ENCODE results near the gene TUBB1. TPM values are rescaled to one million over a fixed set of nuclear protein-coding genes. Genes with fewer than 3 reads are reported as not detected.

TUBB1 gene
- total and polyA plus RNA-seq, 2 of the 13 experiments (the other 11 are each of a cell fraction or from before 2014, with no cell fraction given): 0.11 to 57.6 TPM

DNA sequence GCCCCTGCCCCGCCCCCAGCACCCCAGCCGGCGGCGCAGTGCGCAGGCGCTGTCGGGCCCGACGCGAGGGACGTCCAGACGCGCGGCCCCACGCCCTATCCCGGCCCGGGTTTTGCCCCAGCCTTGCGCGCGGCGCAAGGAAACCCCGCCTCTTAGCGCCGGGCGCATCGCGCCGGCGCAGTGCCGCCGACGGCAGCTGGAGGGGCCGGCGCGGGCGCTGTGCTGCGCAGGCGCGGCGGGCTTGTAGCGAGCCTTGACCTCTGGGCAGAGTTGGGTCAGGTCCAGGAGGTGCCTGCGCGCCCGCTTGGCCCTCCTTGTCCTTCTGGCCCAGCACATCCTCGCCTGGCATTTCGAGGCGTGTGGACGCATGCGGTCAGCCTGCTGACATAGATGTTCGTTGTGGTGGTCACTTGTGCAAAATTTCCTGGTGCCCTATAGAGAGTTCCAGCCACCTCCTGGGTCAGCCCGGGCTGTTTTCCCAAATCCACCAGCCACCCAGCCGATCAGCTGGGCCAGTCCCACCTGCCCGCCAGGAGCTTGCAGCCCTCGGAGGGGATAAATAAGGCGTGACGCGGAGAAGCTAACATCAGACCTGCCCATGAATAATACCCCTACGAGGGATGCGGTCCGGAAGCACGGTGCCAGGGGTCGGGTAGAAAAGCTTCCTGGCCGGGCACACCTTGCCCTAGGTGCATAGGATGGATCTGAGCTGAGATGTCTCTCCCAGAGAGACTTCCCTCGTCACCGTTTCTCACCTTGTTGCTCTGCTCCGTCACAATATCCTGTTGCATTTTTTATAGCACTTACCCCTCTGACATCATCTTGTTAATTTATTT lies 23.8 kb downstream of the TUBB1 start:
- in situ Hi-C loops (cut with HindIII; ENCODE audit: extremely low pct_ligation_motif_present, low pct_unique_long_range_greater_than_20kb): no loop called here
- intact Hi-C loops (cut with micrococcal nuclease; ENCODE audit: unreplicated experiment): no loop called here
- Histone ChIP-seq H3K4me2 (ENCODE audit: low read depth, low read length) (peak overlapping the region; percentile 56), H3K36me3 (replicated peaks in 1 of 2; ENCODE audit: control insufficient read depth in 1 of 2, insufficient read depth in 2 of 2, low read length in 2 of 2) (no peaks in the 10 kb centered on the region), H3K4me1 (ENCODE audit: insufficient read depth, low read length) (peaks cover 26% of the 10 kb centered on the region), H3K9ac (ENCODE audit: insufficient read depth, low read depth, low read length) (no peak overlapping the region), H3K79me2 (ENCODE audit: insufficient read depth, low read length) (peaks cover 23% of the 10 kb centered on the region), H4K20me1 (ENCODE audit: insufficient read depth, low read length) (no peaks in the 10 kb centered on the region), H3K9me3 (ENCODE audit: low read length) (no peaks in the 10 kb centered on the region), H3K27me3 (ENCODE audit: control insufficient read depth in 1 of 2, insufficient read depth in 2 of 2, low read length in 2 of 2) (peaks cover 2 to 3% of the 10 kb centered on the region in 2 experiments; a peak in 2 of 5 replicates), H2AFZ (ENCODE audit: low read length) (no peak overlapping the region), H3K4me3 (replicated peaks in 1 of 3; ENCODE audit: insufficient read depth in 1 of 3, low read depth in 2 of 3, low read length in 3 of 3) (peak overlapping the region; percentile 20 to 67 (median 61); a peak in 4 of 6 replicates), H3K27ac (ENCODE audit: extremely low read length, insufficient read depth, low read length) (peak overlapping the region; percentile 46)
- DNase-seq (ENCODE audit: low spot score) (peak; percentile 56), FAIRE-seq (no peak), ATAC-seq (peak; percentile 86)
- POLR2A ChIA-PET: interaction anchor here (1.4 to 3.0 kb wide), 2 partner anchors 11 to 154 kb away, joined by 4 to 21 read pairs; partner anchors contain the start of gene ATP5F1E
- 77% methylated on average over 62 of the region's 66 CpGs for WGBS (ENCODE audit: low lambda C conversion rate)
- no TSS peak for BruUV-seq (replicated peaks)
- CTCF ChIA-PET (ENCODE audit: low intra/inter-chr PET ratio, low total read pairs): no interaction called here
- peak; percentile 95 for TF ChIP-seq PRDM15 (CRISPR knock-in tag; IDR thresholded peaks at IDR 0.05)
- TF ChIP-seq NR2F6 (IDR thresholded peaks at IDR 0.05): no peak
- TF ChIP-seq NR2F6 (CRISPR knock-in tag; IDR thresholded peaks at IDR 0.05): 0 out of 2 replicates have a peak, but pooled peaks have one; percentile 9
- TF ChIP-seq HNF1A (IDR thresholded peaks at IDR 0.05; ENCODE audit: low read depth): no peak
- TF ChIP-seq HNF1A (CRISPR knock-in tag; IDR thresholded peaks at IDR 0.05; ENCODE audit: borderline replicate concordance): 0 out of 2 replicates have a peak, but pooled peaks have one; percentile 3
- TF ChIP-seq MAZ (IDR thresholded peaks at IDR 0.05; ENCODE audit: borderline replicate concordance, low read depth, low read length): no peak
- TF ChIP-seq MAZ (CRISPR knock-in tag; IDR thresholded peaks at IDR 0.05; ENCODE audit: low read depth): 0 out of 2 replicates have a peak, but pooled peaks have one; percentile 19
- TF ChIP-seq NCOA2 (CRISPR knock-in tag; IDR thresholded peaks at IDR 0.05): no peak
- TF ChIP-seq ZZZ3 (CRISPR knock-in tag; IDR thresholded peaks at IDR 0.05; ENCODE audit: borderline replicate concordance): 0 out of 2 replicates have a peak, but pooled peaks have one; percentile 13
- peak; percentile 100 for TF ChIP-seq MYPOP (CRISPR knock-in tag; IDR thresholded peaks at IDR 0.05)
- 0 out of 2 replicates have a peak, but pooled peaks have one; percentile 42 for TF ChIP-seq PAX8 (CRISPR knock-in tag; IDR thresholded peaks at IDR 0.05; ENCODE audit: borderline replicate concordance)
- 0 out of 2 replicates have a peak, but pooled peaks have one; percentile 5 for TF ChIP-seq ZNF546 (CRISPR knock-in tag; conservative IDR thresholded peaks at IDR 0.05)
- peak; percentile 77 for TF ChIP-seq PPARG (CRISPR knock-in tag; conservative IDR thresholded peaks at IDR 0.05)
- TF ChIP-seq ZNF678 (CRISPR knock-in tag; IDR thresholded peaks at IDR 0.05): 0 out of 2 replicates have a peak, but pooled peaks have one; percentile 8
